ENCODE data around the gene RPS15. TPM values are rescaled to one million over a fixed set of nuclear protein-coding genes. Genes with fewer than 3 reads are reported as not detected.

The RPS15 gene
- total and polyA plus RNA-seq, 10 of the 15 experiments (the other 5 are each of a cell fraction or from before 2014, with no cell fraction given): 559 to 3,158 (median 1,413) TPM

DNA sequence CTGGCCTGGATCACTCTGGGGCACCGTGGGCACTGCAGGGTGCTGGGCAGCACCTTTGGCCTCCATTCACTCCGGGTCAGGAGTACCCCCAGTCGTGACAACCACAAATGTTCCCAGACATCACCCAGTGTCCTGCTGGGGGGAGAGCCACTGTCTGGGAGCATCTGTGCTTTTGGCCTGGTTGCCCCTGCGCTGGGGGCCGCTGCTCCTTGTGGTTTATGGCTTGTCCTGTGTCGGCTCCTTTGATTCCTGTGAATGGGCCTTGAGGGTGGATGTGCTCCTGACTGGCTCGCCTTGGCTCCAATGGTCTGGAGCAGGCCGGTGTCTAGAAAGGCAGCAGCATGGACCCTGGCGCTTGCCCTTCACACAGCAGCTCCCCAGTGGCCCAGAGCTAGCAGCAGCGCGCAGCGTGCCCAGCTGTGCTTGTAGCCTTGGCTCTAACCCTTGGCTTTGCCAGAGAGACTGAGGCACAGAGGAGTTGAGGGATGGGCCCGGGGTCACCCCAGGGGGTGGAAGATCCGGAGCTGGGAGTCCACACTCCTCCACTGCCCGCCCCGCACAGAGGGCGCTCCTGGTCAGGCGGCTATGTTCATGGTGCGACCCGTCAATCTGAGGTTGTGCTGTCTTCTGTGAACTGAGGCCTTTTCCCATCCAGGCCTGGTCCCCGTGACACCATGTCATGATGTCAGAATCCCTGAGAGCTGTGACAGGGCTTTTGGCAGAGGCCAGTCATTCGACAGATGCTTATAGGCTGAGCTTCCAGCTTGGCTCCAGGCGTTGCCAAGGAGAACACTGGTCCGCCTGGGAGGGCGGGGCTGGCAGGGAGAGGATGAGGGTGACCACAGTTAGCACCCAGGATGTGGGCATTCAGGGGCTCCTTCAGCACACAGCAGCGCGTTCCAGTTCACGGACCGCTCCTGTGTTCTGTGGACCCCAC, 26.7 kb upstream of the RPS15 start:
- no peaks in the 10 kb centered on the region for H3K27me3 ChIP-seq (replicated peaks in 1 of 2; ENCODE audit: control insufficient read depth in 2 of 2, insufficient read depth in 2 of 2, low read length in 1 of 2)
- H2AFZ ChIP-seq (ENCODE audit: control insufficient read depth, low read depth, low read length): no peak overlapping the region
- BruUV-seq (replicated peaks): no TSS peak
- ATAC-seq: no peak
- peaks cover 44% of the 10 kb centered on the region for H3K4me1 ChIP-seq (ENCODE audit: control insufficient read depth, insufficient read depth, low read length)
- H3K9me3 ChIP-seq (replicated peaks; ENCODE audit: control insufficient read depth, insufficient read depth, low read length): no peaks in the 10 kb centered on the region
- in situ Hi-C loops (cut with MboI) (no loop called here), intact Hi-C loops (cut with micrococcal nuclease; ENCODE audit: unreplicated experiment) (no loop called here)
- TF ChIP-seq TBL1XR1 (IDR thresholded peaks at IDR 0.05; ENCODE audit: low read depth, low read length) (no peak), SMAD5 (IDR thresholded peaks at IDR 0.05; ENCODE audit: low read depth) (no peak), POLR2AphosphoS2 (IDR thresholded peaks at IDR 0.05; ENCODE audit: low read depth, low read length) (no peak), KAT2A (conservative IDR thresholded peaks at IDR 0.05; ENCODE audit: control insufficient read depth, low read depth, low read length) (no peak), HDGF (IDR thresholded peaks at IDR 0.05) (no peak), CHD1 (IDR thresholded peaks at IDR 0.05; ENCODE audit: low read depth, low read length) (no peak), ZNF622 (IDR thresholded peaks at IDR 0.05) (no peak)
- TF ChIP-seq, protein P1, sequence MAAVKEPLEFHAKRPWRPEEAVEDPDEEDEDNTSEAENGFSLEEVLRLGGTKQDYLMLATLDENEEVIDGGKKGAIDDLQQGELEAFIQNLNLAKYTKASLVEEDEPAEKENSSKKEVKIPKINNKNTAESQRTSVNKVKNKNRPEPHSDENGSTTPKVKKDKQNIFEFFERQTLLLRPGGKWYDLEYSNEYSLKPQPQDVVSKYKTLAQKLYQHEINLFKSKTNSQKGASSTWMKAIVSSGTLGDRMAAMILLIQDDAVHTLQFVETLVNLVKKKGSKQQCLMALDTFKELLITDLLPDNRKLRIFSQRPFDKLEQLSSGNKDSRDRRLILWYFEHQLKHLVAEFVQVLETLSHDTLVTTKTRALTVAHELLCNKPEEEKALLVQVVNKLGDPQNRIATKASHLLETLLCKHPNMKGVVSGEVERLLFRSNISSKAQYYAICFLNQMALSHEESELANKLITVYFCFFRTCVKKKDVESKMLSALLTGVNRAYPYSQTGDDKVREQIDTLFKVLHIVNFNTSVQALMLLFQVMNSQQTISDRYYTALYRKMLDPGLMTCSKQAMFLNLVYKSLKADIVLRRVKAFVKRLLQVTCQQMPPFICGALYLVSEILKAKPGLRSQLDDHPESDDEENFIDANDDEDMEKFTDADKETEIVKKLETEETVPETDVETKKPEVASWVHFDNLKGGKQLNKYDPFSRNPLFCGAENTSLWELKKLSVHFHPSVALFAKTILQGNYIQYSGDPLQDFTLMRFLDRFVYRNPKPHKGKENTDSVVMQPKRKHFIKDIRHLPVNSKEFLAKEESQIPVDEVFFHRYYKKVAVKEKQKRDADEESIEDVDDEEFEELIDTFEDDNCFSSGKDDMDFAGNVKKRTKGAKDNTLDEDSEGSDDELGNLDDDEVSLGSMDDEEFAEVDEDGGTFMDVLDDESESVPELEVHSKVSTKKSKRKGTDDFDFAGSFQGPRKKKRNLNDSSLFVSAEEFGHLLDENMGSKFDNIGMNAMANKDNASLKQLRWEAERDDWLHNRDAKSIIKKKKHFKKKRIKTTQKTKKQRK (IDR thresholded peaks at IDR 0.05; ENCODE audit: low read depth, low read length): no peak
- TF ChIP-seq, protein P2, sequence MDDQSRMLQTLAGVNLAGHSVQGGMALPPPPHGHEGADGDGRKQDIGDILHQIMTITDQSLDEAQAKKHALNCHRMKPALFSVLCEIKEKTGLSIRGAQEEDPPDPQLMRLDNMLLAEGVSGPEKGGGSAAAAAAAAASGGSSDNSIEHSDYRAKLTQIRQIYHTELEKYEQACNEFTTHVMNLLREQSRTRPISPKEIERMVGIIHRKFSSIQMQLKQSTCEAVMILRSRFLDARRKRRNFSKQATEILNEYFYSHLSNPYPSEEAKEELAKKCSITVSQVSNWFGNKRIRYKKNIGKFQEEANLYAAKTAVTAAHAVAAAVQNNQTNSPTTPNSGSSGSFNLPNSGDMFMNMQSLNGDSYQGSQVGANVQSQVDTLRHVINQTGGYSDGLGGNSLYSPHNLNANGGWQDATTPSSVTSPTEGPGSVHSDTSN (IDR thresholded peaks at IDR 0.05; ENCODE audit: insufficient replicate concordance, low read depth, low read length): no peak
- no peak for FAIRE-seq
- H3K4me3 ChIP-seq: no peak overlapping the region
- peak overlapping the region; percentile 28; the same call in 1 of the 2 replicates for H3K4me2 ChIP-seq (ENCODE audit: control insufficient read depth, insufficient read depth)
- ChIA-PET SMC1A (ENCODE audit: uncharacterized antibody, unreplicated experiment) (no interaction called here), CTCF (no interaction called here), POLR2A (no interaction called here), RAD21 (ENCODE audit: unreplicated experiment) (no interaction called here)
- WGBS (ENCODE audit: insufficient coverage, insufficient replicate concordance, low lambda C conversion rate, missing lambda C conversion rate): 81% methylated on average over 28 of the region's 29 CpGs
- peaks cover 5 to 28% of the 10 kb centered on the region in 2 experiments for H3K36me3 ChIP-seq (ENCODE audit: control insufficient read depth in 2 of 2, insufficient read depth in 2 of 2, low read length in 1 of 2)
- H3K9ac ChIP-seq (ENCODE audit: control insufficient read depth, insufficient read depth, low read length): no peak overlapping the region
- H3K79me2 ChIP-seq (ENCODE audit: control insufficient read depth, insufficient read depth, low read length): peaks cover 88% of the 10 kb centered on the region
- H3K27ac ChIP-seq (ENCODE audit: control insufficient read depth, insufficient read depth): no peak overlapping the region
- DNase-seq (ENCODE audit: low read depth, low spot score): no peak
- H4K20me1 ChIP-seq (ENCODE audit: control insufficient read depth, insufficient read depth): peaks cover 35% of the 10 kb centered on the region
